GM23338 (cell line): ENCODE measurements around the gene MUC13. TPM values are rescaled to one million over a fixed set of nuclear protein-coding genes. Genes with fewer than 3 reads are reported as not detected.

Source experiments
- ATAC-seq: fragments of 200-7000 bp; cut with Tn5 transposase; 3 replicates; pipeline ENCODE4 v1.9.1; 2020
- DNase-seq: peaks from one replicate; pipeline ENCODE4 v3.0.0-alpha.2; 2015; ENCODE audit warnings: low spot score
- H2AFZ ChIP-seq: fragments of 200-600 bp; sonication (generic); 2 replicates; pipeline ENCODE4 v1.8.0; 2016; ENCODE audit warnings: antibody characterized with exemption, mild to moderate bottlenecking, moderate library complexity
- H3F3A ChIP-seq: fragments of 200-600 bp; sonication (generic); replicated peaks from 2 replicates; pipeline ENCODE4 v1.8.0; 2017; ENCODE audit warnings: antibody characterized with exemption, mixed run types, low read depth
- H3K27ac ChIP-seq: fragments of 200-600 bp; sonication (generic); 2 replicates; pipeline ENCODE4 v1.6.1; 2016; ENCODE audit warnings: low read depth
- H3K27me3 ChIP-seq: fragments of 200-600 bp; sonication (generic); 2 replicates; pipeline ENCODE4 v1.8.0; 2016; ENCODE audit warnings: mild to moderate bottlenecking, mixed run types, moderate library complexity; ENCODE audit not compliant: insufficient read depth
- H3K36me3 ChIP-seq: fragments of 200-600 bp; sonication (generic); 2 replicates; pipeline ENCODE4 v1.8.0; 2016; ENCODE audit warnings: mild to moderate bottlenecking; ENCODE audit not compliant: insufficient read depth
- H3K4me1 ChIP-seq: fragments of 200-600 bp; sonication (generic); 2 replicates; pipeline ENCODE4 v1.8.0; 2016; ENCODE audit warnings: mild to moderate bottlenecking, moderate library complexity; ENCODE audit not compliant: insufficient read depth
- H3K4me2 ChIP-seq: fragments of 200-600 bp; sonication (generic); 2 replicates; pipeline ENCODE4 v1.7.1; 2017; ENCODE audit warnings: mixed run types
- H3K4me3 ChIP-seq: fragments of 200-600 bp; sonication (generic); 2 replicates; pipeline ENCODE4 v1.6.1; 2016; ENCODE audit warnings: mixed run types
- H3K79me2 ChIP-seq: fragments of 200-600 bp; sonication (generic); replicated peaks from 2 replicates; pipeline ENCODE4 v1.8.0; 2017; ENCODE audit warnings: mild to moderate bottlenecking; ENCODE audit not compliant: insufficient read depth
- H3K9me2 ChIP-seq: fragments of 200-600 bp; sonication (generic); 2 replicates; pipeline ENCODE4 v1.8.0; 2017; ENCODE audit not compliant: insufficient read depth
- H4K20me1 ChIP-seq: fragments of 200-600 bp; sonication (generic); replicated peaks from 2 replicates; pipeline ENCODE4 v1.8.0; 2017; ENCODE audit warnings: mild to moderate bottlenecking; ENCODE audit not compliant: insufficient read depth
- H3K27ac Mint-ChIP-seq: 2 replicates; pipeline ENCODE4 v1.8.0; 2020; ENCODE audit warnings: inconsistent platforms, mild to moderate bottlenecking, moderate library complexity, mixed read lengths
- H3K27me3 Mint-ChIP-seq: 3 replicates; pipeline ENCODE4 v1.8.0; 2022; ENCODE audit warnings: low read depth, mild to moderate bottlenecking, moderate library complexity, mixed read lengths, inconsistent platforms; ENCODE audit not compliant: insufficient read depth, poor library complexity
- H3K36me3 Mint-ChIP-seq: 3 replicates; pipeline ENCODE4 v1.8.0; 2021; ENCODE audit warnings: low read depth, mild to moderate bottlenecking, inconsistent platforms, moderate library complexity, mixed read lengths
- H3K4me1 Mint-ChIP-seq: 3 replicates; pipeline ENCODE4 v1.8.0; 2020; ENCODE audit warnings: mild to moderate bottlenecking, inconsistent platforms, mixed read lengths
- H3K4me3 Mint-ChIP-seq: 3 replicates; pipeline ENCODE4 v1.8.0; 2021; ENCODE audit warnings: moderate library complexity, mild to moderate bottlenecking, inconsistent platforms, mixed read lengths
- H3K9me3 Mint-ChIP-seq: 3 replicates; pipeline ENCODE4 v1.8.0; 2020; ENCODE audit warnings: moderate library complexity, mild to moderate bottlenecking, inconsistent platforms, mixed read lengths
- CREB1 ChIP-seq: fragments of 250-450 bp; sonication (Bioruptor Pico); IDR thresholded peaks from 2 replicates; pipeline ENCODE4 v1.5.0; 2020; ENCODE audit warnings: low read depth, mild to moderate bottlenecking, moderate library complexity
- EZH2 ChIP-seq: fragments of 200-600 bp; sonication (generic); IDR thresholded peaks from one replicate; pipeline ENCODE4 v1.8.0; 2017; ENCODE audit warnings: antibody characterized with exemption, mild to moderate bottlenecking, low read depth; ENCODE audit not compliant: unreplicated experiment
- EZH2phosphoT487 ChIP-seq: fragments of 200-600 bp; sonication (generic); IDR thresholded peaks from one replicate; pipeline ENCODE4 v1.8.1; 2018; ENCODE audit warnings: antibody characterized with exemption; ENCODE audit not compliant: unreplicated experiment
- JUNB ChIP-seq: IDR thresholded peaks from one replicate; pipeline ENCODE4 v1.6.1; 2016; ENCODE audit warnings: antibody characterized with exemption; ENCODE audit not compliant: unreplicated experiment
- NANOG ChIP-seq: IDR thresholded peaks from 2 replicates; pipeline ENCODE4 v1.6.1; 2016; ENCODE audit warnings: antibody characterized with exemption, borderline replicate concordance
- POLR2AphosphoS5 ChIP-seq: IDR thresholded peaks from 2 replicates; pipeline ENCODE4 v1.6.1; 2016; ENCODE audit warnings: antibody characterized with exemption, low read depth
- REST ChIP-seq: IDR thresholded peaks from one replicate; pipeline ENCODE4 v1.6.1; 2018; ENCODE audit warnings: antibody characterized with exemption; ENCODE audit not compliant: unreplicated experiment
- STAT1 ChIP-seq: IDR thresholded peaks from one replicate; pipeline ENCODE4 v1.6.1; 2016; ENCODE audit warnings: antibody characterized with exemption; ENCODE audit not compliant: unreplicated experiment
- ZNF114 ChIP-seq: fragments of 250-450 bp; sonication (Bioruptor Pico); IDR thresholded peaks from 2 replicates; pipeline ENCODE4 v1.5.0; 2020; ENCODE audit warnings: mild to moderate bottlenecking, moderate library complexity
- ZNF331 ChIP-seq: fragments of 250-450 bp; sonication (Bioruptor Pico); IDR thresholded peaks from 2 replicates; pipeline ENCODE4 v1.5.0; 2020; ENCODE audit warnings: low read depth, mild to moderate bottlenecking, moderate library complexity
- polyA plus RNA-seq: library from polyadenylated mRNA; unstranded; fragments of >200 nt; fragmentation: Nextera tagmentation; extraction: Ambion mirVana; gene quantifications from 2 replicates; pipeline ENCODE4 v1.2.1, GENCODE V29; 2016
- total RNA-seq: library from RNA; depleted of rRNA; stranded (reverse); fragments of >200 nt; shearing (Covaris generic); gene quantifications from 2 replicates; pipeline ENCODE4 v1.2.3, GENCODE V29; 2014
- TF ChIP-seq, protein P1 (sequence below): fragments of 250-450 bp; sonication (Bioruptor Pico); IDR thresholded peaks from 2 replicates; pipeline ENCODE4 v1.5.0; 2020; ENCODE audit warnings: mild to moderate bottlenecking, moderate library complexity
- TF ChIP-seq, protein P2 (sequence below), 2 experiments: fragments of 200-600 bp in 1 of 2; sonication (generic) in 1 of 2; conservative IDR thresholded peaks; 2 replicates each; pipeline versions ENCODE4 v1.5.1 to v1.6.1; 2016 to 2017; ENCODE audit warnings: antibody characterized with exemption in 2 of 2, low read depth in 2 of 2, mild to moderate bottlenecking in 2 of 2, moderate library complexity in 1 of 2
- TF ChIP-seq, protein P3 (sequence below): IDR thresholded peaks from 2 replicates; pipeline ENCODE4 v1.6.1; 2016; ENCODE audit warnings: antibody characterized with exemption

MUC13 gene
- total and polyA plus RNA-seq, 2 experiments from 2014 or later: not detected

DNA sequence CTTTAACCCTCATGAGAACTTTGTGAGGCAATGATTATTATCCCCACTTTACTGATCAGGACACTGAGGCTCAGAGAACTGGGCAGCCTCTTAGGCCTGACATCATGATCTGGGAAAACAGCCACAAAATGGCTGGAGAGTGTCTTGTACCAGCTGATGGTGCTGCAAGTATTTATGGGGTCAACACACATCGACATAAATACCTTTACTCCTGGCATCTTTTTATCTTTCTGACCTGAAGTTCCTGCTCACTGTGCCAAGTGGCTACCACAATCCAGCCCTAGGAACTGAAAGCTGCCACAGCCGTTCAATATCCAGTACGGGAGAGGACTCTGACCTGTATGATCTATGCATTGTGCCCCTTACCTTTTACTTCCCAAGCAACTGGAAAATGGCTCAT, 29.2 kb upstream of the MUC13 start:
- Histone ChIP-seq H3K4me1 (no peaks in the 10 kb centered on the region), H4K20me1 (no peaks in the 10 kb centered on the region), H2AFZ (no peak overlapping the region; the same call in 1 of the 2 replicates), H3K79me2 (no peaks in the 10 kb centered on the region), H3K27ac (no peak overlapping the region), H3K27me3 (no peaks in the 10 kb centered on the region), H3K4me2 (no peak overlapping the region), H3K9me2 (no peaks in the 10 kb centered on the region), H3K4me3 (no peak overlapping the region), H3K36me3 (no peaks in the 10 kb centered on the region), H3F3A (no peaks in the 10 kb centered on the region)
- Mint-ChIP-seq H3K27ac (no peak overlapping the region), H3K9me3 (no peaks in the 10 kb centered on the region), H3K4me3 (no peak overlapping the region), H3K36me3 (no peaks in the 10 kb centered on the region), H3K4me1 (no peaks in the 10 kb centered on the region), H3K27me3 (no peaks in the 10 kb centered on the region)
- ATAC-seq (no peak), DNase-seq (no peak)
- TF ChIP-seq STAT1 (no peak), NANOG (no peak), REST (no peak), POLR2AphosphoS5 (no peak), ZNF331 (no peak), EZH2 (no peak), EZH2phosphoT487 (no peak), JUNB (no peak), CREB1 (CRISPR knock-in tag) (no peak), ZNF114 (no peak)
- TF ChIP-seq, protein P1, sequence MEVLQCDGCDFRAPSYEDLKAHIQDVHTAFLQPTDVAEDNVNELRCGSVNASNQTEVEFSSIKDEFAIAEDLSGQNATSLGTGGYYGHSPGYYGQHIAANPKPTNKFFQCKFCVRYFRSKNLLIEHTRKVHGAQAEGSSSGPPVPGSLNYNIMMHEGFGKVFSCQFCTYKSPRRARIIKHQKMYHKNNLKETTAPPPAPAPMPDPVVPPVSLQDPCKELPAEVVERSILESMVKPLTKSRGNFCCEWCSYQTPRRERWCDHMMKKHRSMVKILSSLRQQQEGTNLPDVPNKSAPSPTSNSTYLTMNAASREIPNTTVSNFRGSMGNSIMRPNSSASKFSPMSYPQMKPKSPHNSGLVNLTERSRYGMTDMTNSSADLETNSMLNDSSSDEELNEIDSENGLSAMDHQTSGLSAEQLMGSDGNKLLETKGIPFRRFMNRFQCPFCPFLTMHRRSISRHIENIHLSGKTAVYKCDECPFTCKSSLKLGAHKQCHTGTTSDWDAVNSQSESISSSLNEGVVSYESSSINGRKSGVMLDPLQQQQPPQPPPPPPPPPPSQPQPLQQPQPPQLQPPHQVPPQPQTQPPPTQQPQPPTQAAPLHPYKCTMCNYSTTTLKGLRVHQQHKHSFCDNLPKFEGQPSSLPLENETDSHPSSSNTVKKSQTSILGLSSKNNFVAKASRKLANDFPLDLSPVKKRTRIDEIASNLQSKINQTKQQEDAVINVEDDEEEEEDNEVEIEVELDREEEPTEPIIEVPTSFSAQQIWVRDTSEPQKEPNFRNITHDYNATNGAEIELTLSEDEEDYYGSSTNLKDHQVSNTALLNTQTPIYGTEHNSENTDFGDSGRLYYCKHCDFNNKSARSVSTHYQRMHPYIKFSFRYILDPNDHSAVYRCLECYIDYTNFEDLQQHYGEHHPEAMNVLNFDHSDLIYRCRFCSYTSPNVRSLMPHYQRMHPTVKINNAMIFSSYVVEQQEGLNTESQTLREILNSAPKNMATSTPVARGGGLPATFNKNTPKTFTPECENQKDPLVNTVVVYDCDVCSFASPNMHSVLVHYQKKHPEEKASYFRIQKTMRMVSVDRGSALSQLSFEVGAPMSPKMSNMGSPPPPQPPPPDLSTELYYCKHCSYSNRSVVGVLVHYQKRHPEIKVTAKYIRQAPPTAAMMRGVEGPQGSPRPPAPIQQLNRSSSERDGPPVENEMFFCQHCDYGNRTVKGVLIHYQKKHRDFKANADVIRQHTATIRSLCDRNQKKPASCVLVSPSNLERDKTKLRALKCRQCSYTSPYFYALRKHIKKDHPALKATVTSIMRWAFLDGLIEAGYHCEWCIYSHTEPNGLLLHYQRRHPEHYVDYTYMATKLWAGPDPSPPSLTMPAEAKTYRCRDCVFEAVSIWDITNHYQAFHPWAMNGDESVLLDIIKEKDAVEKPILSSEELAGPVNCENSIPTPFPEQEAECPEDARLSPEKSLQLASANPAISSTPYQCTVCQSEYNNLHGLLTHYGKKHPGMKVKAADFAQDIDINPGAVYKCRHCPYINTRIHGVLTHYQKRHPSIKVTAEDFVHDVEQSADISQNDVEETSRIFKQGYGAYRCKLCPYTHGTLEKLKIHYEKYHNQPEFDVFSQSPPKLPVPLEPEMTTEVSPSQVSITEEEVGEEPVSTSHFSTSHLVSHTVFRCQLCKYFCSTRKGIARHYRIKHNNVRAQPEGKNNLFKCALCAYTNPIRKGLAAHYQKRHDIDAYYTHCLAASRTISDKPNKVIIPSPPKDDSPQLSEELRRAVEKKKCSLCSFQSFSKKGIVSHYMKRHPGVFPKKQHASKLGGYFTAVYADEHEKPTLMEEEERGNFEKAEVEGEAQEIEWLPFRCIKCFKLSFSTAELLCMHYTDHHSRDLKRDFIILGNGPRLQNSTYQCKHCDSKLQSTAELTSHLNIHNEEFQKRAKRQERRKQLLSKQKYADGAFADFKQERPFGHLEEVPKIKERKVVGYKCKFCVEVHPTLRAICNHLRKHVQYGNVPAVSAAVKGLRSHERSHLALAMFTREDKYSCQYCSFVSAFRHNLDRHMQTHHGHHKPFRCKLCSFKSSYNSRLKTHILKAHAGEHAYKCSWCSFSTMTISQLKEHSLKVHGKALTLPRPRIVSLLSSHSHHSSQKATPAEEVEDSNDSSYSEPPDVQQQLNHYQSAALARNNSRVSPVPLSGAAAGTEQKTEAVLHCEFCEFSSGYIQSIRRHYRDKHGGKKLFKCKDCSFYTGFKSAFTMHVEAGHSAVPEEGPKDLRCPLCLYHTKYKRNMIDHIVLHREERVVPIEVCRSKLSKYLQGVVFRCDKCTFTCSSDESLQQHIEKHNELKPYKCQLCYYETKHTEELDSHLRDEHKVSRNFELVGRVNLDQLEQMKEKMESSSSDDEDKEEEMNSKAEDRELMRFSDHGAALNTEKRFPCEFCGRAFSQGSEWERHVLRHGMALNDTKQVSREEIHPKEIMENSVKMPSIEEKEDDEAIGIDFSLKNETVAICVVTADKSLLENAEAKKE (CRISPR knock-in tag): no peak
- TF ChIP-seq, protein P2, sequence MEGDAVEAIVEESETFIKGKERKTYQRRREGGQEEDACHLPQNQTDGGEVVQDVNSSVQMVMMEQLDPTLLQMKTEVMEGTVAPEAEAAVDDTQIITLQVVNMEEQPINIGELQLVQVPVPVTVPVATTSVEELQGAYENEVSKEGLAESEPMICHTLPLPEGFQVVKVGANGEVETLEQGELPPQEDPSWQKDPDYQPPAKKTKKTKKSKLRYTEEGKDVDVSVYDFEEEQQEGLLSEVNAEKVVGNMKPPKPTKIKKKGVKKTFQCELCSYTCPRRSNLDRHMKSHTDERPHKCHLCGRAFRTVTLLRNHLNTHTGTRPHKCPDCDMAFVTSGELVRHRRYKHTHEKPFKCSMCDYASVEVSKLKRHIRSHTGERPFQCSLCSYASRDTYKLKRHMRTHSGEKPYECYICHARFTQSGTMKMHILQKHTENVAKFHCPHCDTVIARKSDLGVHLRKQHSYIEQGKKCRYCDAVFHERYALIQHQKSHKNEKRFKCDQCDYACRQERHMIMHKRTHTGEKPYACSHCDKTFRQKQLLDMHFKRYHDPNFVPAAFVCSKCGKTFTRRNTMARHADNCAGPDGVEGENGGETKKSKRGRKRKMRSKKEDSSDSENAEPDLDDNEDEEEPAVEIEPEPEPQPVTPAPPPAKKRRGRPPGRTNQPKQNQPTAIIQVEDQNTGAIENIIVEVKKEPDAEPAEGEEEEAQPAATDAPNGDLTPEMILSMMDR (conservative IDR thresholded peaks at IDR 0.05; ENCODE audit: low read depth in 2 of 2): no peak
- TF ChIP-seq, protein P3, sequence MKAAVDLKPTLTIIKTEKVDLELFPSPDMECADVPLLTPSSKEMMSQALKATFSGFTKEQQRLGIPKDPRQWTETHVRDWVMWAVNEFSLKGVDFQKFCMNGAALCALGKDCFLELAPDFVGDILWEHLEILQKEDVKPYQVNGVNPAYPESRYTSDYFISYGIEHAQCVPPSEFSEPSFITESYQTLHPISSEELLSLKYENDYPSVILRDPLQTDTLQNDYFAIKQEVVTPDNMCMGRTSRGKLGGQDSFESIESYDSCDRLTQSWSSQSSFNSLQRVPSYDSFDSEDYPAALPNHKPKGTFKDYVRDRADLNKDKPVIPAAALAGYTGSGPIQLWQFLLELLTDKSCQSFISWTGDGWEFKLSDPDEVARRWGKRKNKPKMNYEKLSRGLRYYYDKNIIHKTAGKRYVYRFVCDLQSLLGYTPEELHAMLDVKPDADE: no peak
